Activated gamma-delta T cell treated with Interleukin-2 at 50 U/mL for 16 hours (primary cell): ENCODE results near the gene HS3ST6.
"Not testable (repeated sequence)": the region's sequence is repeated elsewhere in the genome, so short reads cannot be mapped to it uniquely, and the experiment has no call there.

Experiments used
- DNase-seq: peaks from one replicate; pipeline ENCODE4 v3.0.0-alpha.2; 2020

The HS3ST6 gene

GRCh38 chr16:1924095-1924494 is 5.9 kb upstream of the HS3ST6 start:
- no peak for DNase-seq

GRCh38 chr16:1923299-1924034 is 5.3 kb upstream of the HS3ST6 start:
- DNase-seq = no peak

- no peak for DNase-seq
These were observed 4.1 kb upstream of the HS3ST6 start for GRCh38 chr16:1922357-1922756.

GRCh38 chr16:1920727-1921171 is 2.5 kb upstream of the HS3ST6 start:
- no peak for DNase-seq

GRCh38 chr16:1920122-1920521 is 1.9 kb upstream of the HS3ST6 start:
- not testable (repeated sequence) for DNase-seq

- DNase-seq = no peak
These were observed 1.2 kb upstream of the HS3ST6 start for GRCh38 chr16:1919327-1919998.

- no peak for DNase-seq
These were observed 407 bp downstream of the HS3ST6 start for GRCh38 chr16:1917665-1918350.

- no peak for DNase-seq
These were observed 1.1 kb downstream of the HS3ST6 start for GRCh38 chr16:1917056-1917664.

- DNase-seq = no peak
These were observed 1.6 kb downstream of the HS3ST6 start for GRCh38 chr16:1916640-1916990.

GRCh38 chr16:1915732-1916639 is 2.2 kb downstream of the HS3ST6 start:
- DNase-seq = no peak

GRCh38 chr16:1914988-1915387 is 3.2 kb downstream of the HS3ST6 start:
- DNase-seq = no peak

GRCh38 chr16:1914084-1914608 is 4.1 kb downstream of the HS3ST6 start:
- DNase-seq = no peak

GRCh38 chr16:1913327-1914083 is 4.7 kb downstream of the HS3ST6 start:
- DNase-seq = no peak

GRCh38 chr16:1912215-1912543 is 6.0 kb downstream of the HS3ST6 start:
- no peak for DNase-seq

- no peak for DNase-seq
These were observed 6.6 kb downstream of the HS3ST6 start for GRCh38 chr16:1911467-1912214.

GRCh38 chr16:1909561-1910231 is 8.5 kb downstream of the HS3ST6 start:
- DNase-seq = no peak

- no peak for DNase-seq
These were observed 9.2 kb downstream of the HS3ST6 start for GRCh38 chr16:1908983-1909382.

GRCh38 chr16:1908184-1908583 is 10.0 kb downstream of the HS3ST6 start:
- no peak for DNase-seq

GRCh38 chr16:1907226-1907860 is 10.9 kb downstream of the HS3ST6 start:
- DNase-seq = no peak

GRCh38 chr16:1906846-1907165 is 11.4 kb downstream of the HS3ST6 start:
- DNase-seq = no peak
